Mesodermal cell (in vitro differentiated cells): Measurements from ENCODE around the gene HHIP.

ENCODE experiments used
- H3K27ac ChIP-seq: 2 replicates; pipeline ENCODE4 v1.7.0; 2013; ENCODE audit warnings: mild to moderate bottlenecking, low read depth, low read length, moderate library complexity; ENCODE audit not compliant: severe bottlenecking
- H3K36me3 ChIP-seq: 2 replicates; pipeline ENCODE4 v1.7.1; 2013; ENCODE audit warnings: mild to moderate bottlenecking, low read length, moderate library complexity; ENCODE audit not compliant: control insufficient read depth, insufficient read depth
- H3K4me1 ChIP-seq: one replicate; pipeline ENCODE4 v1.7.1; 2013; ENCODE audit warnings: mild to moderate bottlenecking, low read length; ENCODE audit not compliant: insufficient read depth, control insufficient read depth, poor library complexity, severe bottlenecking
- H3K4me3 ChIP-seq: 2 replicates; pipeline ENCODE4 v1.7.0; 2013; ENCODE audit warnings: low read length, control low read depth, mild to moderate bottlenecking; ENCODE audit not compliant: insufficient read depth, poor library complexity, severe bottlenecking; ENCODE audit errors: extremely low read depth
- H3K9me3 ChIP-seq: 2 replicates; pipeline ENCODE4 v1.7.1; 2013; ENCODE audit warnings: mild to moderate bottlenecking, low read length, moderate library complexity; ENCODE audit not compliant: control insufficient read depth
- WGBS, 2 experiments: methylation state at CpG; one replicate each; pipeline ENCODE4 v1.1.5; 2013; ENCODE audit warnings: missing lambda C conversion rate in 2 of 2; ENCODE audit not compliant: insufficient coverage in 2 of 2; 5-methylcytosine and 5-hydroxymethylcytosine counted together

Gene HHIP

GRCh38 chr4:144686921-144687320, 41.0 kb downstream of the HHIP start:
- Histone ChIP-seq H3K4me3 (no peak overlapping the region), H3K4me1 (peaks cover 4% of the 10 kb centered on the region), H3K9me3 (no peaks in the 10 kb centered on the region), H3K36me3 (no peaks in the 10 kb centered on the region), H3K27ac (no peak overlapping the region)
- 80 to 100% methylated on average over 1 of the region's 2 CpGs for WGBS, 2 experiments

GRCh38 chr4:144687466-144687865, 41.5 kb downstream of the HHIP start:
- no peaks in the 10 kb centered on the region for H3K9me3 ChIP-seq
- no peaks in the 10 kb centered on the region for H3K36me3 ChIP-seq
- no CpG with 5 or more reads among the region's 1 CpG for WGBS, 2 experiments
- no peak overlapping the region for H3K4me3 ChIP-seq
- no peak overlapping the region for H3K27ac ChIP-seq
- no peaks in the 10 kb centered on the region for H3K4me1 ChIP-seq

- Histone ChIP-seq H3K9me3 (no peaks in the 10 kb centered on the region), H3K4me3 (no peak overlapping the region), H3K36me3 (no peaks in the 10 kb centered on the region), H3K27ac (no peak overlapping the region), H3K4me1 (no peaks in the 10 kb centered on the region)
- WGBS, 2 experiments: 80 to 84% methylated on average over 3 of the region's 3 CpGs
Measured at GRCh38 chr4:144688035-144688569, 42.1 kb downstream of the HHIP start.

- WGBS, 2 experiments: no CpG with 5 or more reads among the region's 2 CpGs
Measured at GRCh38 chr4:144689125-144689524, 43.2 kb downstream of the HHIP start.

GRCh38 chr4:144695721-144696120, 49.8 kb downstream of the HHIP start:
- Histone ChIP-seq H3K4me3 (no peak overlapping the region), H3K4me1 (peaks cover 3% of the 10 kb centered on the region), H3K36me3 (no peaks in the 10 kb centered on the region), H3K9me3 (no peaks in the 10 kb centered on the region), H3K27ac (no peak overlapping the region)
- WGBS, 2 experiments: no CpG with 5 or more reads among the region's 3 CpGs

More at GRCh38 chr4:144689125-144689524, 43.2 kb downstream of the HHIP start:
- Histone ChIP-seq H3K4me3 (no peak overlapping the region), H3K4me1 (no peaks in the 10 kb centered on the region), H3K27ac (no peak overlapping the region), H3K36me3 (no peaks in the 10 kb centered on the region), H3K9me3 (no peaks in the 10 kb centered on the region)

GRCh38 chr4:144696376-144696775, 50.4 kb downstream of the HHIP start:
- H3K4me1 ChIP-seq: peaks cover 3% of the 10 kb centered on the region
- H3K4me3 ChIP-seq: no peak overlapping the region
- no peaks in the 10 kb centered on the region for H3K36me3 ChIP-seq
- H3K9me3 ChIP-seq: no peaks in the 10 kb centered on the region
- no peak overlapping the region for H3K27ac ChIP-seq

GRCh38 chr4:144699565-144699964, 53.6 kb downstream of the HHIP start:
- Histone ChIP-seq H3K9me3 (no peaks in the 10 kb centered on the region), H3K4me3 (no peak overlapping the region), H3K4me1 (peaks cover 3% of the 10 kb centered on the region), H3K36me3 (no peaks in the 10 kb centered on the region), H3K27ac (no peak overlapping the region)
- WGBS, 2 experiments: no CpG with 5 or more reads among the region's 2 CpGs

- H3K4me1 ChIP-seq: peaks cover 3% of the 10 kb centered on the region
- H3K4me3 ChIP-seq: no peak overlapping the region
- H3K9me3 ChIP-seq: no peaks in the 10 kb centered on the region
- no peak overlapping the region for H3K27ac ChIP-seq
- H3K36me3 ChIP-seq: no peaks in the 10 kb centered on the region
Measured at GRCh38 chr4:144701683-144702233, 55.8 kb downstream of the HHIP start.

- WGBS, 2 experiments: 68 to 75% methylated on average over 1 to 5 of the region's 5 CpGs
- Histone ChIP-seq H3K9me3 (no peaks in the 10 kb centered on the region), H3K4me3 (no peak overlapping the region), H3K4me1 (peaks cover 8% of the 10 kb centered on the region), H3K27ac (no peak overlapping the region), H3K36me3 (no peaks in the 10 kb centered on the region)
Measured at GRCh38 chr4:144703494-144703893, 57.5 kb downstream of the HHIP start.

- no peaks in the 10 kb centered on the region for H3K36me3 ChIP-seq
- H3K4me3 ChIP-seq: no peak overlapping the region
- 69 to 79% methylated on average over 2 of the region's 6 CpGs for WGBS, 2 experiments
- H3K4me1 ChIP-seq: peaks cover 26% of the 10 kb centered on the region
- no peaks in the 10 kb centered on the region for H3K9me3 ChIP-seq
- H3K27ac ChIP-seq: no peak overlapping the region
Measured at GRCh38 chr4:144705601-144706590, 59.9 kb downstream of the HHIP start.

- H3K9me3 ChIP-seq: no peaks in the 10 kb centered on the region
- H3K4me3 ChIP-seq: no peak overlapping the region
- H3K4me1 ChIP-seq: peaks cover 27% of the 10 kb centered on the region
- H3K27ac ChIP-seq: no peak overlapping the region
- H3K36me3 ChIP-seq: no peaks in the 10 kb centered on the region
- WGBS, 2 experiments: no CpG with 5 or more reads among the region's 2 CpGs
Measured at GRCh38 chr4:144709159-144709558, 63.2 kb downstream of the HHIP start.
